Islet precursor cell (in vitro differentiated cells): ENCODE data around the gene GRPR.
"Not testable (repeated sequence)": the region's sequence is repeated elsewhere in the genome, so short reads cannot be mapped to it uniquely, and the experiment has no call there.

Experiments
- DNase-seq: peaks from one replicate; pipeline ENCODE4 v3.0.0-alpha.2; 2018

The GRPR gene

GRCh38 chrX:16138108-16138427 lies 14.7 kb downstream of the GRPR start:
- DNase-seq: no peak

GRCh38 chrX:16140448-16140847 lies 17.1 kb downstream of the GRPR start:
- DNase-seq: no peak

GRCh38 chrX:16140983-16141382 lies 17.6 kb downstream of the GRPR start:
- DNase-seq: no peak

GRCh38 chrX:16141422-16142245 lies 18.3 kb downstream of the GRPR start:
- DNase-seq: no peak

GRCh38 chrX:16142246-16142558 lies 18.8 kb downstream of the GRPR start:
- no peak for DNase-seq

- DNase-seq: no peak
Observed at GRCh38 chrX:16143968-16144367, 20.6 kb downstream of the GRPR start.

- no peak for DNase-seq
Observed at GRCh38 chrX:16144420-16144819, 21.1 kb downstream of the GRPR start.

- DNase-seq: not testable (repeated sequence)
Observed at GRCh38 chrX:16145093-16145492, 21.7 kb downstream of the GRPR start.

GRCh38 chrX:16145656-16146055 lies 22.3 kb downstream of the GRPR start:
- no peak for DNase-seq

- DNase-seq: no peak
Observed at GRCh38 chrX:16148896-16149295, 25.5 kb downstream of the GRPR start.

- no peak for DNase-seq
Observed at GRCh38 chrX:16155581-16156096, 32.3 kb downstream of the GRPR start.

GRCh38 chrX:16156692-16157331 lies 33.4 kb downstream of the GRPR start:
- no peak for DNase-seq

- DNase-seq: peak; percentile 90
Observed at GRCh38 chrX:16160729-16161128, 37.4 kb downstream of the GRPR start.

- not testable (repeated sequence) for DNase-seq
Observed at GRCh38 chrX:16161173-16161572, 37.8 kb downstream of the GRPR start.

- DNase-seq: no peak
Observed at GRCh38 chrX:16162391-16162790, 39.0 kb downstream of the GRPR start.

- DNase-seq: no peak
Observed at GRCh38 chrX:16164748-16165147, 41.4 kb downstream of the GRPR start.

GRCh38 chrX:16167181-16167580 lies 43.8 kb downstream of the GRPR start, which contains the start of gene MAGEB17:
Gene MAGEB17, plus strand, starts transcription at chrX:16167481. Its CDS starts 2,902 bp downstream, at chrX:16170383.
- DNase-seq: no peak

GRCh38 chrX:16171039-16171438 lies 47.7 kb downstream of the GRPR start:
- no peak for DNase-seq

GRCh38 chrX:16171944-16172343 lies 48.6 kb downstream of the GRPR start:
- DNase-seq: no peak

GRCh38 chrX:16172391-16172790 lies 49.0 kb downstream of the GRPR start:
- DNase-seq: no peak

GRCh38 chrX:16175329-16176061 lies 52.1 kb downstream of the GRPR start:
- DNase-seq: no peak

GRCh38 chrX:16177260-16177659 lies 53.9 kb downstream of the GRPR start:
- DNase-seq: no peak

- peak; percentile 54 for DNase-seq
Observed at GRCh38 chrX:16183843-16184242, 60.5 kb downstream of the GRPR start.

GRCh38 chrX:16185725-16186136 lies 62.4 kb downstream of the GRPR start:
- peak; percentile 89 for DNase-seq
